Upper lobe of left lung (tissue), 6 donors: Measurements from ENCODE around the gene TBX4. TPM values are rescaled to one million over a fixed set of nuclear protein-coding genes. Genes with fewer than 3 reads are reported as not detected.
A peak's percentile ranks its signal among the peaks of the same experiment; 100 is the strongest.
"Not testable (repeated sequence)": the region's sequence is repeated elsewhere in the genome, so short reads cannot be mapped to it uniquely, and the experiment has no call there.

Source experiments
- ATAC-seq, 2 donors: fragments of 200-7000 bp; cut with Tn5 transposase; one replicate each; pipeline ENCODE4 v1.9.1; 2022; ENCODE audit warnings: mild to moderate bottlenecking in 2 of 2, moderate library complexity in 2 of 2; ENCODE audit not compliant: low FRiP score in 2 of 2
- DNase-seq, 2 donors: peaks; one replicate each; pipeline ENCODE4 v3.0.0-alpha.2; 2019 to 2020
- H3K27ac ChIP-seq, 4 donors: fragments of 200-600 bp; sonication (generic); one replicate each; pipeline ENCODE4 v1.5.1; 2016 to 2019
- H3K27me3 ChIP-seq, 4 donors: fragments of 200-600 bp; sonication (generic); one replicate each; pipeline ENCODE4 v1.5.1; 2017 to 2019
- H3K36me3 ChIP-seq, 4 donors: fragments of 200-600 bp; sonication (generic); one replicate each; pipeline ENCODE4 v1.5.1; 2016 to 2019
- H3K4me1 ChIP-seq, 4 donors: fragments of 200-600 bp; sonication (generic); one replicate each; pipeline ENCODE4 v1.5.1; 2018 to 2019
- H3K4me3 ChIP-seq, 4 donors: fragments of 200-600 bp; sonication (generic); one replicate each; pipeline ENCODE4 v1.5.1; 2017 to 2019; ENCODE audit warnings: mild to moderate bottlenecking in 2 of 4, moderate library complexity in 1 of 4
- H3K9me3 ChIP-seq, 4 donors: fragments of 200-600 bp; sonication (generic); one replicate each; pipeline ENCODE4 v1.5.1; 2018 to 2019
- EP300 ChIP-seq, 4 donors: sonication (generic); formaldehyde crosslinking; IDR thresholded peaks; one replicate each; pipeline ENCODE4 v1.5.1; 2017; ENCODE audit warnings: antibody characterized with exemption in 4 of 4, control low read depth in 2 of 4
- POLR2A ChIP-seq, 4 donors: fragments of 450-650 bp; IDR thresholded peaks; one replicate each; pipeline ENCODE4 v1.5.1; 2016 to 2017; ENCODE audit warnings: antibody characterized with exemption in 4 of 4, mild to moderate bottlenecking in 2 of 4
- POLR2AphosphoS5 ChIP-seq, 2 donors: sonication (generic); formaldehyde crosslinking; IDR thresholded peaks; one replicate each; pipeline ENCODE4 v1.5.1; 2017; ENCODE audit warnings: antibody characterized with exemption in 2 of 2
- WGBS, 2 donors: methylation state at CpG; one replicate each; pipeline ENCODE4 v1.1.5; 2017 to 2018; 5-methylcytosine and 5-hydroxymethylcytosine counted together
- total RNA-seq, 6 donors: library from RNA; depleted of rRNA in 4 of 6; stranded (reverse); fragments of >200 nt in 4 of 6; gene quantifications; one replicate each; pipeline versions ENCODE4 v1.1.0 to v1.2.1, GENCODE V29; 2016 to 2021
- TF ChIP-seq, protein P1 (sequence below), 6 experiments: fragments of 450-650 bp in 4 of 6; fragments of 200-600 bp in 2 of 6; sonication (generic) in 2 of 6; IDR thresholded peaks; one replicate each; pipeline ENCODE4 v1.5.1; 2016 to 2019; ENCODE audit warnings: antibody characterized with exemption in 6 of 6
- donor health status: DM: no; HTN: no; CAD: no; lungs with moderate emphysema.
- donor health status: DM: no; HTN: yes; CAD: no; lungs with severe emphysema.

TBX4 gene
- total RNA-seq, 6 donors from 2014 or later = 10.2 to 69.1 (median 22.7) TPM

DNA sequence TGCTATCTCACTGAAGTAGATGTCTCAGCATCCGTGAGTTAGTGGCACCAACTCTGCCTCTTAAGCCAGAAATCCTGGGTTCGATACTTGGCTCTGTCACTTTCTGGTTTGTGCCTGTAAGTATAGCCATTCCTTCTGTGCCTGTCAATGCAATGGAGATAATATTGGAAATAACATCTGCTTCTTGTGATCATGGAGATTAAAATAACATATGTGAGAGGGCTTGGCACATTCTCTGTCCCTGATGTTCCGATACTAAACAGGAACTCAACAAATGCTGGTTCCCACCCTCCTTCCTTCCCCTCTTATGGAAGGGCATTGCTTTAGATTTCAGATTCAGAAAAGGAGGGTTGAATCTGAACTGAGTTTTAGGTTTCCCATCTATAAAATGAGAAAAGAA lies 39.8 kb downstream of the TBX4 start:
- ATAC-seq = no peak
- peaks cover 0 to 2% (median 0%) of the 10 kb centered on the region in 4 donors for H3K4me1 ChIP-seq
- WGBS, 2 donors = 72 to 91% methylated on average over 3 of the region's 3 CpGs

DNA sequence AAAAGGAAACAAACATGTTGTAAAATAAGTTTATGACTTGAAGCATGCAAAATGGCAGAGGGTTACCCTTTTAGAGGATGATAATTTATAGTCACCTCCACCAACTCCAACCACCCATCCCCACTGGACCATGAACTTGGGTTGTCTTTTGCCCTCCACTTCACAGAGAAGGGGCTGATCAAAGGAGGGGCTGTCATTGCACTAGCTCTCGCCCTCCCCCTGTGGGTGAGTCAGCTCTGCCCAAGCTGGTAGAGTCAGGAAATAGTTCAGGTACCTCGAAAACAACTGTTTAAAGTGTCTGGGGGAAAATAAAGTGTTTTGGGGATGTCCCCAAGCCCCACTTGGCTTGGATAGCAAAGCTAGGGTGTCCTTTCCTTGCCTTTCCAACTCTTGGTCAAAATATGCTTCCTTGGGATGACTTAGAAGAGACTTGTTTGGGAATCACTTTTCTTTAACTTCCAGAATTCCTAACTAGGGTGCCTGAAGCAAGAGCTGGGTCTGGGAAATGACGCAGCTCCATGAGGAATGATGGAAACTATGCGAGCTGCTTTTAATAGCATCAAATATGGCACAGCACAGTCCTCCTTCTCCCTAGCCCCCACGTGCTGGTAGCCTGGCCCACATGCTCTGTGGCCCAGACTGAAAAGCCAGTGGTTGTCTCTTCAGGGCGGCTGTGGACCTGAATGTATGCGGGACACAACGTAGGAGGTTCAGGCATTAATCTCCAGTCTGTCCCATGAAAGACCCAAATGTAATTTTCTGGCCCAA lies 40.7 kb downstream of the TBX4 start:
- TF ChIP-seq, protein P1, sequence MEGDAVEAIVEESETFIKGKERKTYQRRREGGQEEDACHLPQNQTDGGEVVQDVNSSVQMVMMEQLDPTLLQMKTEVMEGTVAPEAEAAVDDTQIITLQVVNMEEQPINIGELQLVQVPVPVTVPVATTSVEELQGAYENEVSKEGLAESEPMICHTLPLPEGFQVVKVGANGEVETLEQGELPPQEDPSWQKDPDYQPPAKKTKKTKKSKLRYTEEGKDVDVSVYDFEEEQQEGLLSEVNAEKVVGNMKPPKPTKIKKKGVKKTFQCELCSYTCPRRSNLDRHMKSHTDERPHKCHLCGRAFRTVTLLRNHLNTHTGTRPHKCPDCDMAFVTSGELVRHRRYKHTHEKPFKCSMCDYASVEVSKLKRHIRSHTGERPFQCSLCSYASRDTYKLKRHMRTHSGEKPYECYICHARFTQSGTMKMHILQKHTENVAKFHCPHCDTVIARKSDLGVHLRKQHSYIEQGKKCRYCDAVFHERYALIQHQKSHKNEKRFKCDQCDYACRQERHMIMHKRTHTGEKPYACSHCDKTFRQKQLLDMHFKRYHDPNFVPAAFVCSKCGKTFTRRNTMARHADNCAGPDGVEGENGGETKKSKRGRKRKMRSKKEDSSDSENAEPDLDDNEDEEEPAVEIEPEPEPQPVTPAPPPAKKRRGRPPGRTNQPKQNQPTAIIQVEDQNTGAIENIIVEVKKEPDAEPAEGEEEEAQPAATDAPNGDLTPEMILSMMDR (IDR thresholded peaks at IDR 0.05) = no peak
- no peak for TF ChIP-seq POLR2AphosphoS5 (IDR thresholded peaks at IDR 0.05)
- no peak for TF ChIP-seq EP300 (IDR thresholded peaks at IDR 0.05)
- no peak for TF ChIP-seq POLR2A (IDR thresholded peaks at IDR 0.05)
- no peak overlapping the region for H3K4me3 ChIP-seq
- no peak for DNase-seq
- H3K4me1 ChIP-seq = no peaks in the 10 kb centered on the region
- no peaks in the 10 kb centered on the region for H3K27me3 ChIP-seq
- H3K27ac ChIP-seq = peak overlapping the region in 1 of 4 donors; percentile 35
- H3K36me3 ChIP-seq = no peaks in the 10 kb centered on the region
- ATAC-seq = no peak
- no peaks in the 10 kb centered on the region for H3K9me3 ChIP-seq
- 88 to 89% methylated on average over 8 of the region's 8 CpGs for WGBS, 2 donors

More for the DNA sequence above, 39.8 kb downstream of the TBX4 start:
- no peak overlapping the region for H3K27ac ChIP-seq
- TF ChIP-seq, protein P1 (IDR thresholded peaks at IDR 0.05) = no peak
- TF ChIP-seq POLR2A (IDR thresholded peaks at IDR 0.05) (no peak), POLR2AphosphoS5 (IDR thresholded peaks at IDR 0.05) (no peak), EP300 (IDR thresholded peaks at IDR 0.05) (no peak)
- H3K9me3 ChIP-seq = no peaks in the 10 kb centered on the region
- no peak for DNase-seq
- H3K4me3 ChIP-seq = no peak overlapping the region
- no peaks in the 10 kb centered on the region for H3K36me3 ChIP-seq
- no peaks in the 10 kb centered on the region for H3K27me3 ChIP-seq

DNA sequence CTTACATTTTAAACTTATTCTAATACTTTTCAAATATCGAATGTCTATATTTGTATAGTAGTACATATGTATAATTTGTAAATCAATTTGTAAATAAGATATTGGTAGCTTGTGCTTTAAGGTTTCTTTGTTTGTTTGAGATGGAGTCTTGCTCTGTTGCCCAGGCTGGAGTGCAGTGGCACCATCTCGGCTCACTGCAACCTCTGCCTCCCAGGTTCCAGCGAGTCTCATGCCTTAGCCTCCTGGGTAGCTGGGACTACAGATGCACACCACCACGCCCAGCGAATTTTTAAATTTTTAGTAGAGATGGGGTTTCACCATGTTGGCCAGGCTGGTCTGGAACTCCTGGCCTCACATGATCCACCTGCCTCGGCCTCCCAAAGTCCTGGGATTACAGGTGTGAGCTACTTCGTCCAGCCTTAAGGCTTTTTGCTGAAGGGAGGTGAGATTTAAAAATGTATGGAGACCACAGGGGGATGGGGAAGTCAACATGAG lies 41.7 kb downstream of the TBX4 start:
- H3K9me3 ChIP-seq, H3K27ac ChIP-seq, ATAC-seq, H3K4me1 ChIP-seq, DNase-seq, H3K27me3 ChIP-seq, H3K4me3 ChIP-seq, H3K36me3 ChIP-seq: not testable (repeated sequence)
- 91 to 94% methylated on average over 7 of the region's 7 CpGs for WGBS, 2 donors

DNA sequence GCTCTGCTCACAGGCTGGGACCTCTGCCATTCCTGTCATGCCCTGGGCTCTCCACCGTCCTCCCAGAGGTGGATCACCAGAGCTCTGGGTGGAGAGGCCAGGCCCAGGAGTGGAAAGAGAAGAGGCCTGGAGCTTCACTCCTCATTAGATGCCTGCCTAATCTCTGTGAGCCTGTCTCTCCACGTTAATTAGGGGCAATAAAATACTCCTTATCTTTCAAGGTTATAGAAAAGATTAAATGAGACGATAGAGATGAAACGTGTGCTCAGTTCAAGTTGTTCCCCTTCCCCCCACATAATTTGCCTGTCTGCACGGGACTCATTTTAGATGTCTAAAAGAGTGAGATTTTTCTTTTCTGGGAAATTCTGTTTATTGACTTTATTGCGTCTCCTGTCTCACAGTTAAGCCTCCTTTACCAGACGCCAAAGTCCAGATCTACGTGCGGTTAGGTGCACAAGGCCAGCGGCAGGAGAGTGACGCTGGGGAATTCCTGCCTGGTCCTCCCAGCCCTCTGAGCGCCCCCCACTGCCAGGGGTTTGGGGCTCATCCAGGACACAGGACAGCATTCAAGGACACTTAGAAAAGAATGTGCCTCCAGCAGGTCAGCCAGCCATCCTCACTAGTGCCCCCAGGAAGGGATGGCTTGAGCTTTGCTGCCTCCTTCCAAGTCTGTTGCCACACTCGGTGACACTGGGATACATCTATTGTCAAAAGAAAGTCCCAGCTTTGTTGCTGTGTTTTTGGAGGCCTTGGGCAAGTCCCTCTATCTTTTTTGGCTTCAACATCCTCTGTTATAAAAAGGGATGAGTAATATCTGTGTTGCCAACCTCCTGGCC lies 42.3 kb downstream of the TBX4 start:
- no peak for DNase-seq
- 80 to 82% methylated on average over 13 of the region's 13 CpGs for WGBS, 2 donors
- Histone ChIP-seq H3K4me1 (no peaks in the 10 kb centered on the region), H3K27ac (no peak overlapping the region), H3K4me3 (no peak overlapping the region), H3K9me3 (no peaks in the 10 kb centered on the region), H3K36me3 (no peaks in the 10 kb centered on the region), H3K27me3 (no peaks in the 10 kb centered on the region)
- no peak for ATAC-seq
- TF ChIP-seq POLR2AphosphoS5 (IDR thresholded peaks at IDR 0.05) (no peak), POLR2A (IDR thresholded peaks at IDR 0.05) (no peak), EP300 (IDR thresholded peaks at IDR 0.05) (no peak)
- TF ChIP-seq, protein P1 (IDR thresholded peaks at IDR 0.05) = no peak

DNA sequence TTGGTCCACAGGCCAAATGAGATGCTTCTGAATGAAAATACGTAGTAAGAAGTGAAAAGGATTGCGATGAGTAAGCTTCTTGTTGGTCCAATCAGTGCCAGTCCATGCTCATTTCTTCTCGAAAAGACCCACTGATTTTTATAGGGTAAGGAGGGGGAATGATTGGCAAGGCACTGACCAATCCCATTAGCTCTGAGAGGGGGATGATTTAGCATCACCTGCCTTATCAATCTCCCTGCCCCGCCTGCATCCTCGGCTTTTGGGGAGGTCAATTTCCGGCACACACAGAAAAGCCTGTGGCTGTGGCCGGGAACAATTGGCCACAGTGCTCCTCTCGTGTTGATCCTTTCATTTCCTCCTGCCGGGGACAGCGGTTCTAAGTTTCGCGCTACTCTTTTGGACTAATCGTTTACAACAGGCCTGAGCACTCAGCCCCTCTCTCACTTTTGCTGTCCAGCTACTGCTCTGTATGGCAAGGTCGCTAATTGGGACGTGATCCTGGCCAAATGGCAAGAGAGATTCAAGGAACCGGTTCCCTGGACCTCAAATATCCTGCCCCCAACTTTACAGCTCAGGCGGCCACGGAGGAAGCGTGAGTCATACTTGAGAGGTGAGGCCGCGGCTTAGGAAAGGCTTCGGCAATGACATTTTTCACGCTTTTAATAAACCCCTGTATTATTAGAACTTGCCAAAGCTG lies 43.1 kb downstream of the TBX4 start:
- H3K27ac ChIP-seq = no peak overlapping the region
- WGBS, 2 donors = 70 to 81% methylated on average over 23 of the region's 23 CpGs
- no peaks in the 10 kb centered on the region for H3K4me1 ChIP-seq
- ATAC-seq = no peak
- TF ChIP-seq POLR2A (IDR thresholded peaks at IDR 0.05) (no peak), EP300 (IDR thresholded peaks at IDR 0.05) (no peak), POLR2AphosphoS5 (IDR thresholded peaks at IDR 0.05) (no peak)
- TF ChIP-seq, protein P1 (IDR thresholded peaks at IDR 0.05) = no peak
- DNase-seq = no peak
- H3K27me3 ChIP-seq = no peaks in the 10 kb centered on the region
- H3K36me3 ChIP-seq = no peaks in the 10 kb centered on the region
- H3K4me3 ChIP-seq = no peak overlapping the region
- H3K9me3 ChIP-seq = no peaks in the 10 kb centered on the region
